GM12878 (cell line): ENCODE data around the gene OLFM2. TPM values are rescaled to one million over a fixed set of nuclear protein-coding genes. Genes with fewer than 3 reads are reported as not detected.

Experiments
- ATAC-seq: fragments of 200-7000 bp; cut with Tn5 transposase; 3 replicates; pipeline ENCODE4 v1.9.1; 2020; ENCODE audit warnings: mild to moderate bottlenecking, moderate library complexity
- BruUV-seq: library from RNA; stranded (reverse); fragments of 400-500 nt; replicated peaks from 2 replicates; lab custom pipeline; 2021; lab: Mats Ljungman, UMichigan
- CTCF ChIA-PET: fragments of 300-600 bp; sonication (Branson Sonifier 250); formaldehyde crosslinking; extraction: SDS; loops from one replicate; lab custom pipeline; 2021; ENCODE audit warnings: inconsistent platforms; lab: Yijun Ruan, JAX
- POLR2A ChIA-PET: fragments of 350-600 bp; formaldehyde crosslinking; extraction: SDS; loops from one replicate; lab custom pipeline; 2021; ENCODE audit warnings: inconsistent platforms; lab: Charles Lee
- RAD21 ChIA-PET: fragments of 300-600 bp; sonication (Branson Sonifier 250); formaldehyde crosslinking; loops from one replicate; lab custom pipeline; 2023; ENCODE audit warnings: antibody characterized with exemption; ENCODE audit not compliant: unreplicated experiment; lab: Charles Lee
- SMC1A ChIA-PET: fragments of 300-600 bp; sonication (Branson Sonifier 250); formaldehyde crosslinking; loops from one replicate; lab custom pipeline; 2023; ENCODE audit not compliant: unreplicated experiment, uncharacterized antibody; lab: Charles Lee
- DNase-seq: peaks from one replicate; pipeline ENCODE4 v3.0.0-alpha.2; 2011; ENCODE audit warnings: low read depth, low spot score
- FAIRE-seq: peaks from 3 replicates; lab custom pipeline; 2011; peaks lifted over from hg19 to GRCh38; lab: Jason Lieb, UNC
- H2AFZ ChIP-seq: 2 replicates; pipeline ENCODE4 v1.6.0; 2011; ENCODE audit warnings: low read depth, low read length, control low read depth; ENCODE audit not compliant: control insufficient read depth
- H3K27ac ChIP-seq: 2 replicates; pipeline ENCODE4 v1.5.1; 2011; ENCODE audit warnings: control low read depth; ENCODE audit not compliant: control insufficient read depth, insufficient read depth
- H3K27me3 ChIP-seq, 2 experiments: replicated peaks in 1 of 2; 2 replicates each; pipeline versions ENCODE4 v1.6.0 to v1.6.1; 2011; ENCODE audit warnings: low read length in 1 of 2; ENCODE audit not compliant: control insufficient read depth in 2 of 2, insufficient read depth in 2 of 2
- H3K36me3 ChIP-seq, 2 experiments: 2 replicates each; pipeline ENCODE4 v1.5.1; 2011; ENCODE audit warnings: low read length in 1 of 2; ENCODE audit not compliant: control insufficient read depth in 2 of 2, insufficient read depth in 2 of 2
- H3K4me1 ChIP-seq: 2 replicates; pipeline ENCODE4 v1.6.1; 2011; ENCODE audit warnings: mild to moderate bottlenecking, low read length, moderate library complexity, mixed read lengths; ENCODE audit not compliant: control insufficient read depth, insufficient read depth
- H3K4me2 ChIP-seq: 2 replicates; pipeline ENCODE4 v1.6.0; 2011; ENCODE audit warnings: control low read depth; ENCODE audit not compliant: control insufficient read depth, insufficient read depth
- H3K4me3 ChIP-seq: fragments of 200-600 bp; sonication (generic); 2 replicates; pipeline ENCODE4 v1.5.1; 2016
- H3K79me2 ChIP-seq: 2 replicates; pipeline ENCODE4 v1.6.0; 2011; ENCODE audit warnings: low read length; ENCODE audit not compliant: control insufficient read depth, insufficient read depth
- H3K9ac ChIP-seq: 2 replicates; pipeline ENCODE4 v1.8.0; 2011; ENCODE audit warnings: low read length, control low read depth, mixed read lengths; ENCODE audit not compliant: control insufficient read depth, insufficient read depth
- H3K9me3 ChIP-seq: replicated peaks from 3 replicates; pipeline ENCODE4 v1.5.1; 2011; ENCODE audit warnings: mild to moderate bottlenecking, low read length; ENCODE audit not compliant: control insufficient read depth, insufficient read depth
- H4K20me1 ChIP-seq: 2 replicates; pipeline ENCODE4 v1.6.0; 2011; ENCODE audit not compliant: control insufficient read depth, insufficient read depth
- CBX3 ChIP-seq: fragments of 200-600 bp; sonication (generic); IDR thresholded peaks from 2 replicates; pipeline ENCODE4 v1.6.1; 2016; ENCODE audit warnings: low read depth, borderline replicate concordance
- CUX1 ChIP-seq: IDR thresholded peaks from 2 replicates; pipeline ENCODE4 v1.6.1; 2012; ENCODE audit warnings: improper control_type of control experiment, low read depth, low read length; ENCODE audit not compliant: insufficient replicate concordance
- DPF2 ChIP-seq: fragments of 450-650 bp; IDR thresholded peaks from 2 replicates; pipeline ENCODE4 v1.6.1; 2017; ENCODE audit warnings: mild to moderate bottlenecking
- EED ChIP-seq: sonication (generic); IDR thresholded peaks from 2 replicates; pipeline ENCODE4 v1.6.1; 2016; ENCODE audit warnings: antibody characterized with exemption, low read depth
- HDGF ChIP-seq: fragments of 450-650 bp; IDR thresholded peaks from 2 replicates; pipeline ENCODE4 v1.6.1; 2016; ENCODE audit warnings: antibody characterized with exemption
- JUND ChIP-seq: IDR thresholded peaks from 2 replicates; pipeline ENCODE4 v1.6.1; 2012; ENCODE audit warnings: low read depth, mild to moderate bottlenecking, low read length, improper control_type of control experiment, moderate library complexity
- NRF1 ChIP-seq: conservative IDR thresholded peaks from 2 replicates; pipeline ENCODE4 v1.6.1; 2011; ENCODE audit warnings: mild to moderate bottlenecking, low read depth, low read length, improper control_type of control experiment
- RBBP5 ChIP-seq: fragments of 200-600 bp; sonication (generic); conservative IDR thresholded peaks from 2 replicates; pipeline ENCODE4 v1.6.1; 2016
- SPI1 ChIP-seq: IDR thresholded peaks from 2 replicates; pipeline ENCODE4 v1.6.1; 2011; ENCODE audit warnings: low read depth, mild to moderate bottlenecking, low read length, moderate library complexity, borderline replicate concordance; ENCODE audit not compliant: insufficient read depth
- ZBED1 ChIP-seq: IDR thresholded peaks from 2 replicates; pipeline ENCODE4 v1.6.1; 2016; ENCODE audit warnings: borderline replicate concordance
- ZNF24 ChIP-seq: fragments of 450-650 bp; IDR thresholded peaks from 2 replicates; pipeline ENCODE4 v1.6.1; 2017; ENCODE audit warnings: antibody characterized with exemption, mild to moderate bottlenecking
- WGBS: methylation state at CpG from one replicate; pipeline ENCODE4 v1.1.6; 2016; ENCODE audit warnings: low lambda C conversion rate; ENCODE audit not compliant: insufficient replicate concordance, insufficient coverage; ENCODE audit errors: missing lambda C conversion rate; 5-methylcytosine and 5-hydroxymethylcytosine counted together
- in situ Hi-C: fragments of 300-500 bp; cut with MboI; formaldehyde crosslinking; loops from 9 replicates; pipeline ENCODE4 v1.14.3; 2018; ENCODE audit warnings: mixed read lengths
- intact Hi-C: fragments of 100-400 bp; cut with micrococcal nuclease; formaldehyde crosslinking; loops from one replicate; pipeline ENCODE4 v1.14.2; 2022; ENCODE audit not compliant: unreplicated experiment
- polyA plus RNA-seq, 11 experiments: library from polyadenylated mRNA; depleted of rRNA in 4 of 11; unstranded in 6 of 11; stranded (reverse) in 5 of 11; fragments of >200 nt; fragmentation: Nextera tagmentation in 4 of 11; fragmentation: Illumina TruSeq in 1 of 11; extraction: Ambion mirVana in 4 of 11; extraction: Trizol in 1 of 11; gene quantifications; 1 replicate in 1 of 11; 2 replicates in 10 of 11; pipeline versions ENCODE4 v1.2.1 to v1.2.3, GENCODE V29; 2011 to 2016; ENCODE audit warnings: inconsistent platforms in 2 of 11, missing spikeins in 2 of 11, low read depth in 1 of 11
- total RNA-seq, 4 experiments: library from RNA; depleted of rRNA in 3 of 4; stranded (reverse); fragments of >200 nt in 3 of 4; fragmentation: Illumina TruSeq in 1 of 4; extraction: Trizol in 1 of 4; gene quantifications; 2 replicates each; pipeline versions ENCODE4 v1.2.1 to v1.2.3, GENCODE V29; 2013 to 2021

Gene OLFM2
- total and polyA plus RNA-seq, 10 of the 15 experiments (the other 5 are each of a cell fraction or from before 2014, with no cell fraction given) = 0.07 to 3.5 (median 0.27) TPM; not detected in 5

GRCh38 chr19:9858766-9859165 lies 77.5 kb downstream of the OLFM2 start:
- ChIA-PET POLR2A (interaction anchor here (1.3 kb wide), 1 partner anchor 32 kb away, joined by 3 read pairs; the partner anchor contains the start of gene UBL5), CTCF (no interaction called here)
- Histone ChIP-seq H2AFZ (no peak overlapping the region), H3K9ac (no peak overlapping the region), H3K27ac (no peak overlapping the region), H3K27me3 (no peaks in the 10 kb centered on the region), H3K79me2 (no peaks in the 10 kb centered on the region)
- no peak for DNase-seq
- in situ Hi-C loops = no loop called here
- no peak for TF ChIP-seq RBBP5
- TF ChIP-seq NRF1 = no peak
- no peak for TF ChIP-seq HDGF
- TF ChIP-seq CBX3 = no peak
- no peak for TF ChIP-seq JUND
- TF ChIP-seq, all 136 proteins: peak for 0
- Histone ChIP-seq H3K4me3 (no peak overlapping the region), H3K4me2 (no peak overlapping the region), H3K9me3 (no peaks in the 10 kb centered on the region), H4K20me1 (no peaks in the 10 kb centered on the region), H3K36me3 (no peaks in the 10 kb centered on the region), H3K4me1 (peaks cover 16% of the 10 kb centered on the region)
- FAIRE-seq = no peak
- SMC1A ChIA-PET = no interaction called here
- RAD21 ChIA-PET = interaction anchor here (0.6 kb wide), 1 partner anchor 306 kb away, joined by 3 read pairs; no protein-coding TSS in a partner anchor
- intact Hi-C loops = no loop called here
- BruUV-seq = no TSS peak
- no peak for ATAC-seq

GRCh38 chr19:9857920-9858746 lies 78.2 kb downstream of the OLFM2 start:
- FAIRE-seq = no peak
- DNase-seq = no peak
- ChIA-PET CTCF (no interaction called here), SMC1A (no interaction called here), POLR2A (interaction anchor here (1.3 kb wide), 1 partner anchor 31 kb away, joined by 3 read pairs; the partner anchor contains the start of gene UBL5), RAD21 (interaction anchor here (0.6 kb wide), 1 partner anchor 307 kb away, joined by 3 read pairs; no protein-coding TSS in a partner anchor)
- intact Hi-C loops = no loop called here
- TF ChIP-seq CUX1 = no peak
- TF ChIP-seq SPI1 = peak; percentile 43; the same call in 1 of the 2 replicates
- no peak for TF ChIP-seq ZNF24
- no peak for TF ChIP-seq EED
- TF ChIP-seq ZBED1 = no peak
- TF ChIP-seq DPF2 = no peak
- H3K27ac ChIP-seq = no peak overlapping the region
- no peak overlapping the region for H2AFZ ChIP-seq
- no peak overlapping the region for H3K4me3 ChIP-seq
- H3K27me3 ChIP-seq = no peaks in the 10 kb centered on the region
- no peak for ATAC-seq
- BruUV-seq = no TSS peak
- H3K9me3 ChIP-seq = no peaks in the 10 kb centered on the region
- H3K36me3 ChIP-seq = no peaks in the 10 kb centered on the region
- H3K4me1 ChIP-seq = peaks cover 16% of the 10 kb centered on the region
- H4K20me1 ChIP-seq = no peaks in the 10 kb centered on the region
- no peak overlapping the region; the same call in 1 of the 2 replicates for H3K4me2 ChIP-seq
- in situ Hi-C loops = no loop called here
- no peaks in the 10 kb centered on the region for H3K79me2 ChIP-seq
- no peak overlapping the region for H3K9ac ChIP-seq
- 56% methylated on average over 9 of the region's 10 CpGs for WGBS
